Activated T-helper 1 cell treated with anti-CD3 and anti-CD28 coated beads, Interleukin-12 subunit alpha, Interleukin-12 subunit beta, Interleukin-2, Interleukin-4 antibody, amounts not matched to agents 30 ng/mL and 10 ng/mL and 1 ng/mL, durations not matched to agents 14 hours and 24 hours and 36 hours (primary cell): ENCODE results near the gene ACSS3. TPM values are rescaled to one million over a fixed set of nuclear protein-coding genes. Genes with fewer than 3 reads are reported as not detected.

Experiments used
- DNase-seq: peaks from one replicate; pipeline ENCODE4 v3.0.0; 2021; ENCODE audit warnings: low spot score
- H3K27ac Mint-ChIP-seq: one replicate; pipeline ENCODE4 v1.8.0; 2021; ENCODE audit warnings: mild to moderate bottlenecking, mixed read lengths
- H3K27me3 Mint-ChIP-seq: one replicate; pipeline ENCODE4 v1.8.0; 2022; ENCODE audit warnings: mild to moderate bottlenecking, moderate library complexity, mixed read lengths; ENCODE audit not compliant: insufficient read depth
- H3K36me3 Mint-ChIP-seq: one replicate; pipeline ENCODE4 v1.8.0; 2021; ENCODE audit warnings: low read depth, mixed read lengths
- H3K4me1 Mint-ChIP-seq: one replicate; pipeline ENCODE4 v1.8.0; 2021; ENCODE audit warnings: low read depth, mixed read lengths
- H3K4me3 Mint-ChIP-seq: one replicate; pipeline ENCODE4 v1.8.0; 2021; ENCODE audit warnings: mild to moderate bottlenecking, moderate library complexity, mixed read lengths
- H3K9me3 Mint-ChIP-seq: one replicate; pipeline ENCODE4 v1.8.0; 2021; ENCODE audit warnings: mixed read lengths
- intact Hi-C: fragments of 100-400 bp; cut with micrococcal nuclease; formaldehyde crosslinking; loops from one replicate; pipeline ENCODE4 v1.15.1; 2024
- total RNA-seq: library from RNA; stranded (reverse); gene quantifications from 2 replicates; pipeline ENCODE4 v1.2.3, GENCODE V29; 2022

The ACSS3 gene
- total RNA-seq, 1 donor from 2014 or later: not detected

DNA sequence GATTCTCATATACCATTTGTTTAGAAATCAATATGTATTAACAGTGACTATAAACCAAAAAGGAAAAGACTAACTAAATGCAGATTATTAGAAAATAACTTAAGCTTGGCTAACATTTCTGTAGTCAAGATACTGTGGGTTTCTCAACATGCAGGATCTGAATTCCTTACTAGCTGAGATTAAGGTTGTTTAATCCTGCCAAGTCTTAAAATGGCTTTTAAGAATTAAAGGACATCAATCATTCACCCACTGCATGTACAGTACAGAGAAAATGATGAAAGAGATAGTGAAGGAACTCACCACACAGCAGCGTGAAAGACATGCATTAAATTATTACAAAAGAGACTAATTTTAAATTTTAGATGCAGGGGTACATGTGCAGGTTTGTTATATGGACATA lies 3.8 kb downstream of the ACSS3 start:
- intact Hi-C loops: no loop called here
- Mint-ChIP-seq H3K27me3 (peaks cover 9% of the 10 kb centered on the region), H3K4me1 (no peaks in the 10 kb centered on the region), H3K36me3 (no peaks in the 10 kb centered on the region), H3K9me3 (no peaks in the 10 kb centered on the region), H3K4me3 (no peak overlapping the region), H3K27ac (no peak overlapping the region)
- DNase-seq: no peak

DNA sequence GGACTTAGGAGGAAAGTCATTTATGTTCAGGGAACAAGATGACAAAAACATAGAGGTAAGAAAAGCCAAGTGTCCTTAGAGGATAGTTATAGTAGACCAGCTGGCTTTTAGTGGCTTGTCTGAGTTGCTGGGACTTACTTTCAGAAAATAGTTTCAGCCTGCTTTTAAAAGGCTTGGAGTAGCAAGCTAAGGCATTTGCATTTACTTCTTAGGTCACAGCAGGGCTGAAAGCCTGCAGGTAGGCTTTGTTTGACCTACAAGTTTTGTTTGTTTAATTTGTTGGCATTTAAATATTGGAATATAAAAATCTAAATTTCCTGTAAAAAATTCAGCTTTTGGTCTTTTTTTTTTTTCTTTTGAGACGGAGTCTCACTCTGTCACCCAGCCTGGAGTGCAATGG lies 5.1 kb downstream of the ACSS3 start:
- Mint-ChIP-seq H3K4me1 (no peaks in the 10 kb centered on the region), H3K36me3 (no peaks in the 10 kb centered on the region), H3K27ac (no peak overlapping the region), H3K9me3 (no peaks in the 10 kb centered on the region), H3K4me3 (no peak overlapping the region), H3K27me3 (peaks cover 4% of the 10 kb centered on the region)
- intact Hi-C loops: no loop called here
- DNase-seq: no peak

DNA sequence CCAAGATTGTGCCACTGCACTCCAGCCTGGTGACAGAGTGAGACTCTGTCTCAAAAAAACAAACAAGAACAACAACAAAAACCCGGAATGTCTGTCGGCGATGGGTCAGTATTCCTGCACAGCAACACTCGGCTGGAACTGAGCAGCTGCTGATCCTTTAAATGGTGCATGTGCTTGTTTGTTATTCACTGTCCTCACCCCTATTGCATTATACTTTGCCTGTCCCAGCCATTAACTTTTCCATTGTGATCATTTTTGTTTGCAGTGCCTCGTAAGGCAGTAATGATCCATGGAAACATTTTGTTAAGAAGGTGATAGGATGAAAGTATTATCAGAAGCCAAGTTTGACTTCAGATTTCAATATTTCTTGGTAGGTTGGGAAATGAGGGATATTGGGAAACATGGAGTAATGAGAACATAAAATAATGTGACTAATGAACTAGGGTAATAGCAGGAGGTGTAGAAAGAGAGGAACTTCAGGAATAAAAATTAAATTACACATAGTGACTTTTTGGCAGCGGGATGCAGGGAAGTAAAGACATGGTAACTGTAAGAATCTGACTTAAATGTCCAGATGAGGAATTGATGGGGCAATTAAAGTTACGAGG lies 6.1 kb downstream of the ACSS3 start:
- Mint-ChIP-seq H3K9me3 (no peaks in the 10 kb centered on the region), H3K27me3 (peaks cover 1% of the 10 kb centered on the region), H3K36me3 (no peaks in the 10 kb centered on the region), H3K27ac (no peak overlapping the region), H3K4me3 (no peak overlapping the region), H3K4me1 (no peaks in the 10 kb centered on the region)
- intact Hi-C loops: no loop called here
- no peak for DNase-seq

DNA sequence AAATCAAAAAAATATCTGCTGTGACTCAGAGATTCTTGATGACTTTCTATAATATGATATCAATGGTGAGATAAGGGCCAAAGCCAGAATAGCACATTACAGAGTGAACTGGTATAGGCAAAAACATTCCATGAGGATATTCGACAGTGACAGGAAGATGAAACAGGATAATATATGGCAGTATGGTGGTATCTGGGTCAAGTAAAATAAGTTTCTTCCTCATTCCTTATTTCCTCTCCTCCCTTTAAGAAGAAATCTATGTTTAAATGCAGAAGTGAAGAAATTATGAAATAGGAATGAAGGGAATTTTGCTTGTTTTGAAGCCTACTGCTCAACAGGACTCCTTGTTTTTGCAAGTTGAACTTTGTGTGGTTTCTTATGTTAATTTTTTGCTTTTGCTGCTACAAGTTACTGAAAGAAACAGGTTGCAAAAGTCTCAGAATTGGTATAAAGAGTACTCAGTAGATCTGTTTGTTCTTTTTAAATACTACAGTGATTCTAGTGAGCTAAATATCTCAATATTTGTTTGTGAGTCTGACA lies 7.0 kb downstream of the ACSS3 start:
- Mint-ChIP-seq H3K9me3 (no peaks in the 10 kb centered on the region), H3K36me3 (no peaks in the 10 kb centered on the region), H3K27ac (no peak overlapping the region), H3K4me3 (no peak overlapping the region), H3K27me3 (peaks cover 1% of the 10 kb centered on the region), H3K4me1 (no peaks in the 10 kb centered on the region)
- DNase-seq: no peak
- intact Hi-C loops: no loop called here

DNA sequence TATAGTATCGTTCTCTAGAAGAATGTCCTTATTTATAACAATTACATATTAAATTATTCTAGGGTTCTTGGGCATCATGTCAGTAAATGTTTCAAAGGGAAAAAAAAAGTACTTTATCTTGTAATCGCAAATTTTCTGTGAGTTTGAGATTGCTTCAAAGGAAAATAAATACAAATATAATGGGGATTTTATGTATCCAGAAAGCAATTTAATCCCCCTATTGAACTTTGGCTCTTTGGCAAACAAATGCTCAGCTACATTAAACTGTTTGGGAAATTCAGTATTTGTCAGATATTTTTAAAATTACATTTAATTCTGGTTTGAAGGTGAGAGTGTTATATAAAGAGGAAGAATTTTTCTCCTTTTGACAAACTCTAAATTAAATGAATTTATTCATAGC lies 8.0 kb downstream of the ACSS3 start:
- Mint-ChIP-seq H3K4me1 (no peaks in the 10 kb centered on the region), H3K9me3 (no peaks in the 10 kb centered on the region), H3K4me3 (no peak overlapping the region), H3K27ac (no peak overlapping the region), H3K36me3 (no peaks in the 10 kb centered on the region), H3K27me3 (no peaks in the 10 kb centered on the region)
- intact Hi-C loops: no loop called here
- DNase-seq: no peak

DNA sequence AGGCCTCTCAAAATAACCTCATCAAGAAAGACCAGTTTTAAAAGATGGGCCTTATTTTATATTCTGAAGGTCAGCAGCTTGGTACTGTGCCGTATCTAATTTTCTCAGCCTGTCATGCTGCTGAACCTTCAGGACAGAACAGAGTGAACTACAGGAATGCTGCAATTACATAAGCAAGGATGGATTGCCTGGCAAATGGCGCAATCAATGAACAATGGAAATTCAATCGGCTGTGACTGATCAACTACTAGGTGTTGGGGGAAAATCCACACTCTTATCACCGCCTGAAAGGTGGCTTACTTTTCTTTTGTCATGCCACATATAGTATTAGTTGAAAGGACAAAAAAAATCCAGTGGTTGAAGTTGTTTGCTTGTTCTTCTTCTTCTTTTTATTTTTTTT lies 8.5 kb downstream of the ACSS3 start:
- no peak for DNase-seq
- intact Hi-C loops: no loop called here
- Mint-ChIP-seq H3K9me3 (no peaks in the 10 kb centered on the region), H3K27me3 (no peaks in the 10 kb centered on the region), H3K4me3 (no peak overlapping the region), H3K36me3 (no peaks in the 10 kb centered on the region), H3K27ac (no peak overlapping the region), H3K4me1 (no peaks in the 10 kb centered on the region)

DNA sequence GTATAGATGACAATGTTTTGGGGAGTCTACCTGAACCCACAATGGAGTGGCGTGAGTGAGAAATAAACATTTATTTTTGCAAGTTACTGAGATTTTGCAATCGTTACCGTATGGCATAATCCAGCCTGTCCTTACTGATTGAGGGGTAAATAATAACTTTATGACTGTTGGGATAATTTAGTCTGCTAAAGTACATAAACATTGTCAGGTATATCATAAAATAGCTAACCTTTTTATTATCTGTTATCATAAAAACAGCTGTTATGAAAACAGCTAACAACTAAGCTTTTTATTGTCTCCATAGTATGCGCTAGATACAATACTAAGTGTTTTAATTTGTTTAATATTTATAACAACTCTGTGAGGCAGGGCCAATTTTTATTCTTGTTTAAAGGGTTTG lies 10.3 kb downstream of the ACSS3 start:
- no peaks in the 10 kb centered on the region for H3K36me3 Mint-ChIP-seq
- H3K27me3 Mint-ChIP-seq: no peaks in the 10 kb centered on the region
- DNase-seq: no peak
- no peak overlapping the region for H3K27ac Mint-ChIP-seq
- intact Hi-C loops: no loop called here
- no peaks in the 10 kb centered on the region for H3K9me3 Mint-ChIP-seq
- H3K4me1 Mint-ChIP-seq: no peaks in the 10 kb centered on the region
- H3K4me3 Mint-ChIP-seq: no peak overlapping the region

DNA sequence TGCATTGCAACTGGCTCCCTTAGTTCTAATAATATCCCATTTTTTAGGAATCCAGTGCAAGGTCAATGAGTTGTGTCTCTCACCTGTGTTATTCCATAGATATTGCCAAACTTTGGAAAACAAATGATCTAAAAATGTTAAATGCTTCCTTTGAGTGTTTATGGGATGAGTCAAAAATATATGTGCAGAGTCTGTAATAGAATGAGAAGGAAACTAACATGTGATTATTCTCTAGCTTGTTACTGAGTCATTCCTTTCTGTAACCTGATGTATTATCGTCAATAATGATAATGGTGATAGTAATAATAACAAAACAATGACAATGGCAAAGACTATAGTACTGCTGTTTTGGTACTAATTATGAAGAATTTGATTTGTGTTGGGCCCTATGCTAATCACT lies 11.5 kb downstream of the ACSS3 start:
- no peaks in the 10 kb centered on the region for H3K9me3 Mint-ChIP-seq
- no peak overlapping the region for H3K27ac Mint-ChIP-seq
- intact Hi-C loops: no loop called here
- H3K27me3 Mint-ChIP-seq: no peaks in the 10 kb centered on the region
- H3K4me3 Mint-ChIP-seq: no peak overlapping the region
- no peak for DNase-seq
- no peaks in the 10 kb centered on the region for H3K4me1 Mint-ChIP-seq
- H3K36me3 Mint-ChIP-seq: no peaks in the 10 kb centered on the region

DNA sequence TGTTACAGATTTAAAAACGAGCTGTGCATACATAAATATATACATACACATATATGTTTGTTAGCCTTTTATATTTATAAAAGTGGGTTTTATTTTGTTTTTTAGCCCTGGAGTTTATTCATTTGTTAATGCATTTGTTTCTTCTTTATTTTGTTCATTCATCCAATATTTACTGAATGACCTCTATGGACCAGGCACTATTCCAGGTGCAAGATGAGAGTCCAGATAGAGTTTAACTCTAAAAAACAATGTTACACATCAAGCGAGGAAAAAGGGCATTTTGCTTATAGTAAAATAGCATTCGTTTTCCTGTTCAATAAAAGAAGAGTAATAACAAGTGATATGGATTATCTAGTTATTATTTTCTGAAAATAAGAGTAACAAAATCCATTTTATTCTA lies 14.2 kb downstream of the ACSS3 start:
- DNase-seq: no peak
- Mint-ChIP-seq H3K4me1 (no peaks in the 10 kb centered on the region), H3K27ac (no peak overlapping the region), H3K9me3 (no peaks in the 10 kb centered on the region), H3K4me3 (no peak overlapping the region), H3K36me3 (no peaks in the 10 kb centered on the region), H3K27me3 (no peaks in the 10 kb centered on the region)
- intact Hi-C loops: no loop called here

DNA sequence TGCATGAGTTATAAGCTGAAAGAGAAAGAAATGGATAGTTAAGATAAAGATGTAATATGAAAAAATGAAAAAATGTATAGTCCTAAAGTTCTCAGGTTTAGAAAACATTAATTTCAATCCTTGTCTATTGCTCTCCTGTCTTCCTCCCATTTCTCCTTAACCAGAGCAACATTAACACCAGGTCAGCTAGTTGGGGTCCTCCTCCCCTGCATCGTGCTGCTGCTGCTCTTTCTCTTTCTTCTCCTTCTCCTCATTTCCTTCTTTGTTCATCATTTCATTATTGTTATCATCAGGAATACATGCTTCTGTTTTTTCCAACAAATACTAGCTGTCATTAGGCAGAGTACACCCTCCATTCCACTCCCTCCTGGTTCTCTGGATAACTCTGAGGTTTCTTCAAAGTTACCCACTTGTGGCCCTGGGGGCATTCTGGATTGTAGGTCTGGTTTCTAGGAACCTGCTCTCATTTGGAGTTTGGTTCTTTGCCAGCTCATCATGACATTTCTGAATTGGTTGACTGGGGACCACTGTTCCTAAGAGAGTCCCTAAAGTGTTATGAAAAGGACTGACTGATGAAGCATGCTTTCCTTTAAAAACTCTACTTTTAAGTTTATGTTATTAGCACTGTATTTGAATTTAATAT lies 17.0 kb downstream of the ACSS3 start:
- Mint-ChIP-seq H3K36me3 (no peaks in the 10 kb centered on the region), H3K9me3 (no peaks in the 10 kb centered on the region), H3K4me1 (no peaks in the 10 kb centered on the region), H3K27me3 (no peaks in the 10 kb centered on the region), H3K4me3 (no peak overlapping the region), H3K27ac (no peak overlapping the region)
- intact Hi-C loops: no loop called here
- DNase-seq: no peak

DNA sequence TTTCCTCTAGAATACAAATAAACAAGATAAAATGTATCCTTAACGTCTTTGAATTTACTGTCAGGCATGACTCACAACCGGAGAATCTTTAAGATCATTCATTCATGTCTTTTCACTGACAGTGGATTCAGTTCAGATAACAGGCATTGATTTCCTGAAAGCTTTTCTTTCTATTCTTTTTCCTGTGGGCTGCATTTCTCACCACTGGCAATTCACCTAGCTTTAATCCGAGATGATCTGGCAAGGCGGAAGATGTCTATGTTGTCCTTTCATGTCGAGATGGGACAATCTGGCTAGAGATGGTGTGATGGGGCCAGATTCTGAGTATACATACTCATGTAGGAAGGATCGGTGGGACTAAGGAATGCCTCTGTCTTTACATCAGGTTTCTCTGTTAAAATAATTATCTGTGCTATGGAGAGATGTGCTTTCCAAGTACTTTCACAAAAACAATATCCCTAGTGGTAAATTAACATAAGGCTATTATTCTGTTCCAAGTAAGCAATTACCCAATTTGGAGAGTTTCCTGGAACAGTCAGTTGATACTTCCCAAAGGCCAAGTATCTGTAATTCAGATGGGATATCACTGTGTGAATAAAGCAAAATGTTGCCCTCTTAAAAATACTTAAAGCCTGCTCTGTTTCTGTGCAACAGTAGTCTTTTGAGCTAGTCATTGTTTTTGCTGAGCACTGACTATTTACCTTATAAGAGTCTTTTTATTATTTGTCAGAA lies 17.8 kb downstream of the ACSS3 start:
- H3K9me3 Mint-ChIP-seq: no peaks in the 10 kb centered on the region
- no peak overlapping the region for H3K4me3 Mint-ChIP-seq
- no peak for DNase-seq
- no peak overlapping the region for H3K27ac Mint-ChIP-seq
- H3K27me3 Mint-ChIP-seq: no peaks in the 10 kb centered on the region
- H3K4me1 Mint-ChIP-seq: no peaks in the 10 kb centered on the region
- H3K36me3 Mint-ChIP-seq: no peaks in the 10 kb centered on the region
- intact Hi-C loops: no loop called here

DNA sequence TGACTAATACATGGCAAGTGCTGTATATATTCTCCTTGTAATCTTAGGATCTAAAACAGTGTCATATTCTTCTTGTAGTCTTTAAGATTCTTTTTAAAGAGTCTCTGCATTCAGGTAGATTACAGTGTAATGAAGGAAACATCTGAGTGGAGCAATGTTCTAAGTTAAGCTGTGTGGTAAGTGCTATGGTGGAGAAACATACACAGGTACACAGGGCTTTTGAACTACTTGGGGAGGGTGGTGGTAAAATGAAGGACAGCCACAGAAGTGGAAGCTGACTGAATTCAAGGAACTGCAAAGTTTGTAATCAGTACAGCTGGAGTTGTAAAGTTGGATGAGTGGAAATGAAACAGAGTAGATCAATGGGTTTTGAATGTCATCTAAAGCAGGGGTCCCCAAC lies 27.8 kb downstream of the ACSS3 start:
- no peaks in the 10 kb centered on the region for H3K9me3 Mint-ChIP-seq
- no peaks in the 10 kb centered on the region for H3K36me3 Mint-ChIP-seq
- H3K4me1 Mint-ChIP-seq: no peaks in the 10 kb centered on the region
- H3K27ac Mint-ChIP-seq: no peak overlapping the region
- no peak for DNase-seq
- intact Hi-C loops: no loop called here
- no peak overlapping the region for H3K4me3 Mint-ChIP-seq
- H3K27me3 Mint-ChIP-seq: no peaks in the 10 kb centered on the region

DNA sequence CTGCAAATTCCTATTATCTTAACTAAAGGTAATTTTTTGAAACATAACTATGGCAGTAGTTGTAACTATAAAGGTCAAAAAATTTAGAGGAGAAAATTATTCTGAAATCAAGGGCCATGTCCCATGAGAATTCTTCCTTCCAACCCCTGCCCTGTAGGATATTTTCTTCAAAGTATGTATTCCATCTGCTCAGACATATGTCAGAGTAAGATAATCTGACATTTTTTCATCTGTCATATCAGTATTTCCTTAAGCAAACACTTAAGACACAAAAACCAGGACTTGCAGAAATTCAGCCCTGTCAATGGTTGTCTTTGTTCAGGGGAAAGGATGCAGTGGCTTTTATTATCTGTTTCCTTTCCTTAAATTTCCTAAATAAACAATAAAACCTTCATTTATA lies 36.3 kb downstream of the ACSS3 start:
- H3K4me3 Mint-ChIP-seq: no peak overlapping the region
- no peak for DNase-seq
- intact Hi-C loops: no loop called here
- H3K27me3 Mint-ChIP-seq: no peaks in the 10 kb centered on the region
- no peaks in the 10 kb centered on the region for H3K9me3 Mint-ChIP-seq
- H3K36me3 Mint-ChIP-seq: no peaks in the 10 kb centered on the region
- H3K4me1 Mint-ChIP-seq: no peaks in the 10 kb centered on the region
- no peak overlapping the region for H3K27ac Mint-ChIP-seq
